T follicular helper cell (primary cell): ENCODE measurements around the gene TMEM259.

Source experiments
- DNase-seq: peaks from one replicate; pipeline ENCODE4 v3.0.0-alpha.2; 2020; ENCODE audit warnings: low read depth

Gene TMEM259

GRCh38 chr19:988510-988909 lies 32.4 kb downstream of the TMEM259 start:
- DNase-seq, result no peak

DNA sequence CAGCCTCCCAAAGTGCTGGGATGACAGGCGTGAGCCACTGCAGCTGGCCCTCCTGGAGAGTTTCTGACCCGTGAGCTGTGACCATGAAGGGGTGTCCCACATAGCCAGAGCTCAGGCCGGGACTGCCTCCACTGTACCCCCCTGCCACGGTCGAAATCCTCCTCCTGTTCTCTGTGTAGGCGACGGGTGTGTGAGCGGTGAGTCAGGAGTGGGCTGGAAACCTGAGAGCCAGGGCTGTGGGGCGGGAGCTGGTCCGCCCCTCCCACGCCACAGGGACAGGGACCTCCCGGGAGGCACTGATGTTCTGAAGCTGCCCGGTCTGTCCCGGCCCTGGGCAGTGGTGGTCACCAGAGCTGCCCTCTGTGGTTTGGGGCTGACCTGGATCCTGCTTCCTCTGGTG lies 32.8 kb downstream of the TMEM259 start:
- no peak for DNase-seq

- DNase-seq, result no peak
Measured at GRCh38 chr19:986083-986482, 34.8 kb downstream of the TMEM259 start.

DNA sequence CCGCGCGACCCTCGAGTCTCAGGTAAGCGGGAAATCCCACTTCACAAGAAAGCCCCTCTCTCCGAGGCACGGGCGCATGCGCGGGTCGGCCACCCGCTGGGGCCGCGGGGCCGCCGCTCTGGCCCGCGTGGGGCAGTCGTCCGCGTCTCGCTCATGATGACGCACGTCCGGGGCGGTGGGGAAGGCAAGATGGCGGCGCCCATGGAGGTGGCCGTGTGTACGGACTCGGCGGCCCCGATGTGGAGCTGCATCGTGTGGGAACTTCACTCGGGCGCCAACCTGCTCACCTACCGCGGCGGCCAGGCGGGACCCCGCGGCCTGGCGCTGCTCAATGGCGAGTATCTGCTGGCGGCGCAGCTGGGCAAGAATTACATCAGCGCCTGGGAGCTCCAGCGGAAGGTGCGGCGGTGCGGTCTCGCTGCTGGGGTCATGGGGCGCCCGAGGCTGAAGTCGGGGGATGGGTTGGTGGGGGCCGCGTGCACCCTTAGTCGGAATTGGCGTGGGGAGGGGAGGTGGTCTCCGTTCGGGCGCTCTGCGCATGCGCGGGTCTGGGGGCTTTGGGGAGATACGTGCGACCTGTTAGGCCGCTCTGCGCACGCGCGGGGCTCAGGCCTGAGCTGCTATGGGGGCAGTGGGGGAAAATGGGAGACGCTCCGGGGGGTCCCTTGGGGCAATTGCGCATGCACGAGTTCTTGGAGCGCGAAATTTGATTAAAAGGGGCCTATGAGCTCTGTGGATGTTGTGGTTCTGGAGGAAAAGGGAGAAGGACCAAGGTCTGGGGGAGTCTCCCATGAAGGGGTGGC lies 36.6 kb downstream of the TMEM259 start, which contains the start of gene WDR18:
WDR18 (plus strand) TSS at position 181 of the 803 bp plus-strand sequence; CDS start at position 190, 9 bp downstream.
- DNase-seq, result peak; percentile 75

- DNase-seq, result peak; percentile 59
Measured at GRCh38 chr19:982567-983170, 38.3 kb downstream of the TMEM259 start.

- no peak for DNase-seq
Measured at GRCh38 chr19:980133-980998, 40.6 kb downstream of the TMEM259 start.

DNA sequence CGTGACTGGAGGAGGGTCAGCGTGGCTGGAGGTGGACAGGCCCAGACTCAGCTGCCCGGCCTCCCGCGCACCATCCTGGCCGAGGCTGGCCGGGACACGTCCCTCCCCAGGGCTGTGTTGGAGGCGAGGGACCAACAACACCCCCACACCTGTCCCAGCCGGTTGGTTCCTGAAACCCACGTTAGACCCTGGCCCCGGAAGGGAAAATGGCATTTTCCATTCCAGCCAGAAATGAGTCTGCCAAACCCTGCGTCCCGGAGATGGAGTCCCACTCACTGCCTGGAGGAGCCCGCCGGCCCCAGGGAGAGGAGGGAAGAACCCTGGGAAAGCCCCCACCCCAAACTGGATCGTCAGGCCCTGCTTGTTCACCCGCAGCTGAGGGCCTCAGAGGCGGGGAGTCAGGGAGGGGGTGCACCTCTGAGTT lies 41.6 kb downstream of the TMEM259 start:
- DNase-seq, result no peak

DNA sequence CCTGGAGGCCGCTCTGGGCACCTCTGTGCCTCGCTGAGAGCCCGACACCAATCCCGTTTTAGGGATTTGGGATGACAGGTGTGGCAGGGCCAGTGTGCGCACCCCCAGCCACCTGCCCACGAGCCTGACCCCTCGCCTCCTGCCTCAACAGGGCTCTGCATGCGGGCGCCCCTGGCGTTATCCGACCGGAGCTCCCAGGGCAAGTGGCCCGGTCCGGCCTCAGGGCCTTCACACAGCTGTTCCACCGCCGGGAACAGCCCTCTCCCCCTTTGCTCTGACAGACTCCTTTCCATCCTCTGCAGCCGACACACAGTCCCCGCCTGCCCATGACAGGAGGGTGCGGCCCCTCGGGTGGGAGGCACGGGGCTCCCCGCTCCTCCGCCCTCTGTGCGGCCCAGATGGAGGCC lies 43.9 kb downstream of the TMEM259 start:
- DNase-seq, result no peak

GRCh38 chr19:976476-976875 lies 44.4 kb downstream of the TMEM259 start:
- DNase-seq, result no peak

GRCh38 chr19:974564-975257 lies 46.2 kb downstream of the TMEM259 start:
- DNase-seq, result no peak

GRCh38 chr19:973726-974563 lies 47.0 kb downstream of the TMEM259 start:
- no peak for DNase-seq

- DNase-seq, result no peak
Measured at GRCh38 chr19:972281-972680, 48.6 kb downstream of the TMEM259 start.

GRCh38 chr19:971795-972194 lies 49.1 kb downstream of the TMEM259 start:
- DNase-seq, result no peak

DNA sequence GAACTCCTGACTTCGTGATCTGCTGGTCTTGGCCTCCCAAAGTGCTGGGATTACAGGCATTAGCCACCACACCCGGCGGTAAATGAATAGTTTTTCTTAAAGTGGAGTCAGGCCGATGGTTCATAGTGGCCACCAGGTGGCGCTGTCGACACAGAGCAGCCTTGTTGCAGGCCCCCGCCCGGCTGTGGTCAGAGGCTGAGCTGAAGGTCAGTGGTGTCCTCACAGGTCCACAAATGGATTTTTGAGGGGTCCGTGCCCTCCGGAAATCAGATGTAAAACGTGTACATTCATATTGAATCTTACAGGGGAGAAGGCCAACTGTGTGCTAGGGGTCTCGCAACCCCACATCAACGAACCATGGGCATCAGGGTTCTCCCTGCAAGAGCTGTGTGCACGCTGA lies 50.2 kb downstream of the TMEM259 start:
- DNase-seq, result no peak

- no peak for DNase-seq
Measured at GRCh38 chr19:966485-967088, 54.3 kb downstream of the TMEM259 start.

- DNase-seq, result no peak
Measured at GRCh38 chr19:964761-965694, 55.9 kb downstream of the TMEM259 start.

DNA sequence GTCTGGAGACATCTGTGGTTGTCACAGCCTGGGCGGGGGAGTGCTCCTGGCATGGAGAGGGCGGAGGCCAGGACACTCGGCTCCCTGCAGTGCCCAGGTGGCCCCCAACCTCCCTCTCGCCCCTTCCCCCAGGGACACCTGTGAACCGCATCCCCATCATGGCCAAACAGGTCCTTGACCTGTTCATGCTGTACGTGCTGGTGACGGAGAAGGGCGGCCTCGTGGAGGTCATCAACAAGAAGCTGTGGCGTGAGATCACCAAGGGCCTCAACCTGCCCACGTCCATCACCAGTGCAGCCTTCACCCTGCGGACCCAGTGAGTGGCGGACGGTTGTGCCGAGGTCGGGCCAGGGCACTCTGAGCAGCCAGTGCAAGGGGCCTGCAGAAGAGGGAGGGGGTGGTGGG lies 56.8 kb downstream of the TMEM259 start:
- DNase-seq, result no peak

DNA sequence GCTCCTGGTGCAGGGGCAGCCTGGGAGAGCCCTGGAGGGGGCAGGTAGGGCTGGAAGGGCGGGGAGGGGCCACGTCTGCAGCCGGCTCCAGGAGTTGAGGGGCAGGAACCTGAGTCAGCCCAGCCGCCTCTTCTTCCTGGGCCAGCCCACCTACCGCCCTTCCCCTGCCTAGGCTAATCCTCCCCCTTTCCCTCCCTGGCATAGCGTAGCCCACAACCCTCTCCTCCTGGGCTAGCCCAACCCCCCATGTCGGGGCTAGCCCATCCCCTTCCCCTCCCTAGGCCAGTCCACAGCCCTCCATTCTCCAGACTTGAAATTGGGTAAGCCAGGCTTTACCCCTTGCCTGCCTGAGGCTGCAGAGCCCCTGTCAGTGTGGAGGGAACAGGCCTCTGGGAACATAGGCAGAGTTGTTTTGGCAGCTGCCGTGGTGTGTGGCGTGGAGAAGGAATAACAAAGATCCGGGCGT lies 57.4 kb downstream of the TMEM259 start:
- DNase-seq, result no peak

GRCh38 chr19:962683-963400 lies 58.1 kb downstream of the TMEM259 start:
- no peak for DNase-seq
